Measurements from ENCODE around the gene PFKL. TPM values are rescaled to one million over a fixed set of nuclear protein-coding genes. Genes with fewer than 3 reads are reported as not detected.

PFKL gene
- total RNA-seq, 1 experiment from 2014 or later, result 134 TPM

- TF ChIP-seq ZNF532 (CRISPR knock-in tag; IDR thresholded peaks at IDR 0.05; ENCODE audit: borderline replicate concordance), result no peak
- TF ChIP-seq MLX (CRISPR knock-in tag; IDR thresholded peaks at IDR 0.05), result no peak
- no peak for TF ChIP-seq ZBTB43 (CRISPR knock-in tag; IDR thresholded peaks at IDR 0.05)
- no peak for TF ChIP-seq CTCF (IDR thresholded peaks at IDR 0.05)
- TF ChIP-seq ESRRA (CRISPR knock-in tag; IDR thresholded peaks at IDR 0.05; ENCODE audit: borderline replicate concordance), result no peak
Measured at GRCh38 chr21:44337941-44338895, 38.4 kb downstream of the PFKL start (continued).

GRCh38 chr21:44338971-44339910, 39.4 kb downstream of the PFKL start, which contains the start of gene CFAP410:
TSS of gene CFAP410 (minus strand) at chr21:44339390. CDS start at chr21:44339194, 196 bp downstream.
- peak within 1 kb of the TSS; percentile 84 for H3K4me3 Mint-ChIP-seq
- H3K27me3 Mint-ChIP-seq (ENCODE audit: low read depth), result no peaks in the 10 kb centered on the region
- ChIA-PET POLR2A (interaction anchor here (1.6 kb wide), 1 partner anchor 116 kb away, joined by 4 read pairs; the partner anchor contains the start of gene LRRC3), CTCF (interaction anchor here (0.9 to 2.1 kb wide), 9 partner anchors 10 to 728 kb away, joined by 3 to 13 read pairs (median 4); partner anchors contain the start of genes LRRC3 and PFKL)
- peak within 1 kb of the TSS; percentile 93 for H3K27ac Mint-ChIP-seq
- H3K9me3 Mint-ChIP-seq, result no peaks in the 10 kb centered on the region
- H3K36me3 Mint-ChIP-seq, result no peaks in the 10 kb centered on the region
- peaks cover 38% of the 10 kb centered on the region for H3K4me1 Mint-ChIP-seq
- peak; percentile 90 for ATAC-seq
- DNase-seq (ENCODE audit: low spot score), result peak; percentile 95
- TF ChIP-seq CREM (CRISPR knock-in tag; IDR thresholded peaks at IDR 0.05) (peak; percentile 99), CDX4 (CRISPR knock-in tag; IDR thresholded peaks at IDR 0.05; ENCODE audit: borderline replicate concordance) (no peak), FOXK1 (CRISPR knock-in tag; IDR thresholded peaks at IDR 0.05) (peak; percentile 94), USF2 (CRISPR knock-in tag; IDR thresholded peaks at IDR 0.05) (0 out of 2 replicates have a peak, but pooled peaks have one; percentile 41), GRHL2 (CRISPR knock-in tag; IDR thresholded peaks at IDR 0.05; ENCODE audit: insufficient replicate concordance, severe bottlenecking) (no peak), ETV6 (CRISPR knock-in tag; IDR thresholded peaks at IDR 0.05) (peak; percentile 85; the same call in 1 of the 2 replicates), FOXP1 (CRISPR knock-in tag; IDR thresholded peaks at IDR 0.05; ENCODE audit: borderline replicate concordance) (peak; percentile 68; the same call in 1 of the 2 replicates), ZBTB21 (CRISPR knock-in tag; IDR thresholded peaks at IDR 0.05; ENCODE audit: borderline replicate concordance) (no peak), FOXP4 (CRISPR knock-in tag; IDR thresholded peaks at IDR 0.05) (peak; percentile 84), STAT6 (CRISPR knock-in tag; conservative IDR thresholded peaks at IDR 0.05; ENCODE audit: low read depth) (no peak), ATF1 (CRISPR knock-in tag; IDR thresholded peaks at IDR 0.05) (peak; percentile 85; the same call in 1 of the 2 replicates)

Data from WTC11 (cell line).